Endothelial cell of umbilical vein (primary cell): Measurements from ENCODE around the gene WNT6. TPM values are rescaled to one million over a fixed set of nuclear protein-coding genes. Genes with fewer than 3 reads are reported as not detected.

Source experiments
- BruUV-seq: library from RNA; stranded (reverse); fragments of 400-500 nt; replicated peaks from 2 replicates; lab custom pipeline; 2021; lab: Mats Ljungman, UMichigan
- CTCF ChIA-PET: fragments of 300-600, 350-600 bp; sonication (Branson Sonifier 250); formaldehyde crosslinking; loops from one replicate; lab custom pipeline; 2021; ENCODE audit warnings: antibody characterized with exemption, inconsistent platforms; lab: Charles Lee
- POLR2A ChIA-PET: fragments of 300-600, 350-600 bp; sonication (Branson Sonifier 250); formaldehyde crosslinking; loops from one replicate; lab custom pipeline; 2021; ENCODE audit warnings: antibody characterized with exemption, inconsistent platforms; lab: Charles Lee
- DNase-seq: peaks from one replicate; pipeline ENCODE4 v3.0.0-alpha.2; 2011; ENCODE audit warnings: low read depth, low spot score
- FAIRE-seq: peaks from 2 replicates; lab custom pipeline; 2011; peaks lifted over from hg19 to GRCh38; lab: Jason Lieb, UNC
- H2AFZ ChIP-seq: 2 replicates; pipeline ENCODE4 v1.6.0; 2012; ENCODE audit warnings: low read depth, low read length, control low read depth, inconsistent platforms
- H3K27ac ChIP-seq: 2 replicates; pipeline ENCODE4 v1.5.1; 2011; ENCODE audit warnings: low read depth, mild to moderate bottlenecking, control low read depth, low read length, moderate library complexity; ENCODE audit not compliant: insufficient read depth
- H3K27me3 ChIP-seq, 2 experiments: 2 replicates each; pipeline versions ENCODE4 v1.6.0 to v1.6.1; 2011; ENCODE audit warnings: low read length in 2 of 2, mixed read lengths in 1 of 2; ENCODE audit not compliant: control insufficient read depth in 2 of 2, insufficient read depth in 2 of 2
- H3K36me3 ChIP-seq, 2 experiments: 2 replicates in 1 of 2; 3 replicates in 1 of 2; pipeline ENCODE4 v1.5.1; 2011; ENCODE audit warnings: low read length in 2 of 2, mild to moderate bottlenecking in 1 of 2, moderate library complexity in 1 of 2; ENCODE audit not compliant: control insufficient read depth in 2 of 2, insufficient read depth in 2 of 2; ENCODE audit errors: extremely low read depth in 1 of 2
- H3K4me1 ChIP-seq: 3 replicates; pipeline ENCODE4 v1.5.1; 2011; ENCODE audit warnings: mild to moderate bottlenecking, low read length; ENCODE audit not compliant: control insufficient read depth, insufficient read depth; ENCODE audit errors: extremely low read depth
- H3K4me2 ChIP-seq: 2 replicates; pipeline ENCODE4 v1.6.1; 2011; ENCODE audit warnings: low read length, control low read depth, mixed read lengths; ENCODE audit not compliant: insufficient read depth
- H3K4me3 ChIP-seq, 3 experiments: fragments of 200-600 bp in 1 of 3; sonication (generic), shearing (Covaris generic) in 1 of 3; replicated peaks in 1 of 3; 2 replicates each; pipeline ENCODE4 v1.5.1; 2011 to 2016; ENCODE audit warnings: control low read depth in 3 of 3, low read length in 3 of 3, mild to moderate bottlenecking in 2 of 3, inconsistent platforms in 1 of 3, low read depth in 1 of 3, moderate library complexity in 1 of 3; ENCODE audit not compliant: insufficient read depth in 1 of 3
- H3K79me2 ChIP-seq: 2 replicates; pipeline ENCODE4 v1.6.0; 2012; ENCODE audit warnings: low read length, inconsistent platforms; ENCODE audit not compliant: control insufficient read depth, insufficient read depth
- H3K9ac ChIP-seq: replicated peaks from 2 replicates; pipeline ENCODE3; 2011; ENCODE audit warnings: low read length, control low read depth; ENCODE audit not compliant: insufficient read depth; ENCODE audit errors: extremely low read depth
- H3K9me1 ChIP-seq: replicated peaks from 3 replicates; pipeline ENCODE4 v1.6.0; 2011; ENCODE audit warnings: mild to moderate bottlenecking, low read length; ENCODE audit not compliant: control insufficient read depth, insufficient read depth; ENCODE audit errors: extremely low read depth
- H3K9me3 ChIP-seq: replicated peaks from 2 replicates; pipeline ENCODE4 v1.5.1; 2012; ENCODE audit warnings: low read length, inconsistent platforms; ENCODE audit not compliant: control insufficient read depth, insufficient read depth
- H4K20me1 ChIP-seq: replicated peaks from 2 replicates; pipeline ENCODE3; 2011; ENCODE audit warnings: mild to moderate bottlenecking, low read length; ENCODE audit not compliant: control insufficient read depth, insufficient read depth; ENCODE audit errors: extremely low read depth
- CTCF ChIP-seq, 2 donors: IDR thresholded peaks; 1 replicate in 1 of 2; 2 replicates in 1 of 2; pipeline ENCODE4 v1.5.1; 2011; ENCODE audit warnings: low read length in 2 of 2, mild to moderate bottlenecking in 2 of 2, moderate library complexity in 2 of 2, control low read depth in 1 of 2, inconsistent platforms in 1 of 2, low read depth in 1 of 2; ENCODE audit not compliant: insufficient read depth in 1 of 2; ENCODE audit errors: extremely low read depth in 1 of 2
- EZH2 ChIP-seq: IDR thresholded peaks from 2 replicates; pipeline ENCODE4 v1.6.1; 2012; ENCODE audit warnings: borderline replicate concordance, low read depth, mild to moderate bottlenecking, moderate library complexity, low read length, inconsistent platforms; ENCODE audit not compliant: severe bottlenecking
- FOS ChIP-seq: IDR thresholded peaks from 2 replicates; pipeline ENCODE4 v1.6.1; 2011; ENCODE audit warnings: mild to moderate bottlenecking, low read length, moderate library complexity, borderline replicate concordance; ENCODE audit not compliant: insufficient read depth
- GATA2 ChIP-seq: IDR thresholded peaks from 2 replicates; pipeline ENCODE4 v1.7.0; 2011; ENCODE audit warnings: low read depth, mild to moderate bottlenecking, moderate library complexity, mixed read lengths, low read length; ENCODE audit not compliant: insufficient read length, insufficient read depth
- dilution Hi-C: fragments of 300-500 bp; cut with MboI; formaldehyde crosslinking; loops from one replicate; pipeline ENCODE4 v1.15.0; 2019; ENCODE audit warnings: low sequenced_read_pairs; ENCODE audit not compliant: extremely low pct_ligation_motif_present
- intact Hi-C: fragments of 100-400 bp; cut with micrococcal nuclease; formaldehyde crosslinking; loops from one replicate; pipeline ENCODE4 v1.10.0; 2022
- polyA plus RNA-seq, 4 experiments: library from polyadenylated mRNA; depleted of rRNA in 3 of 4; stranded (reverse) in 3 of 4; unstranded in 1 of 4; fragments of >200 nt; gene quantifications; 2 replicates each; pipeline versions ENCODE4 v1.2.1 to v1.2.3, GENCODE V29; 2011 to 2012; ENCODE audit warnings: missing spikeins in 1 of 4
- total RNA-seq: library from RNA; stranded (reverse); gene quantifications from 2 replicates; pipeline ENCODE4 v1.2.3, GENCODE V29; 2021

WNT6 gene
- total and polyA plus RNA-seq, 2 donors (not counting 3 experiments of a cell fraction or from before 2014, with no cell fraction given) = not detected

- intact Hi-C loops (no loop called here), dilution Hi-C loops (no loop called here)
- no peaks in the 10 kb centered on the region for H3K9me1 ChIP-seq
- no peaks in the 10 kb centered on the region for H3K9me3 ChIP-seq
- no peak for TF ChIP-seq FOS
- TF ChIP-seq GATA2 = no peak
- TF ChIP-seq CTCF (IDR thresholded peaks at IDR 0.05; ENCODE audit: extremely low read depth in 1 of 2, insufficient read depth in 1 of 2, low read depth in 1 of 2, low read length in 2 of 2) = no peak
- peak; percentile 61 for TF ChIP-seq EZH2
- H3K27me3 ChIP-seq = peaks cover 67 to 68% of the 10 kb centered on the region in 2 experiments
- H3K9ac ChIP-seq = no peak overlapping the region
- ChIA-PET POLR2A (no interaction called here), CTCF (interaction anchor here (0.7 to 1.5 kb wide), 5 partner anchors 21 to 124 kb away, joined by 3 to 5 read pairs (median 3); no protein-coding TSS in a partner anchor)
- H3K4me3 ChIP-seq = no peak overlapping the region
- no peak overlapping the region for H3K4me2 ChIP-seq
- no peaks in the 10 kb centered on the region for H4K20me1 ChIP-seq
- no peaks in the 10 kb centered on the region for H3K36me3 ChIP-seq
- BruUV-seq = no TSS peak
- no peaks in the 10 kb centered on the region for H3K4me1 ChIP-seq
- no peak overlapping the region for H3K27ac ChIP-seq
- no peaks in the 10 kb centered on the region for H3K79me2 ChIP-seq
- DNase-seq (no peak), FAIRE-seq (no peak)
- H2AFZ ChIP-seq = no peak overlapping the region
Measured at GRCh38 chr2:218855305-218856166, 4.1 kb upstream of the WNT6 start.
